CD14-positive monocyte (primary cell): Measurements from ENCODE around the gene RANBP6. TPM values are rescaled to one million over a fixed set of nuclear protein-coding genes. Genes with fewer than 3 reads are reported as not detected.

Experiments used
- DNase-seq, 3 donors: peaks; one replicate each; pipeline ENCODE4 v3.0.0-alpha.2; 2011 to 2022
- H2AFZ ChIP-seq: 2 replicates; pipeline ENCODE4 v1.6.0; 2012; ENCODE audit warnings: mild to moderate bottlenecking, low read depth, low read length, inconsistent platforms; ENCODE audit not compliant: insufficient read depth, poor library complexity, severe bottlenecking
- H3K27ac ChIP-seq, 2 donors: 1 replicate in 1 of 2; 2 replicates in 1 of 2; pipeline ENCODE4 v1.5.1; 2012 to 2013; ENCODE audit warnings: low read length in 2 of 2, control low read depth in 1 of 2, inconsistent platforms in 1 of 2, low read depth in 1 of 2, mild to moderate bottlenecking in 1 of 2
- H3K27me3 ChIP-seq, 2 donors: one replicate each; pipeline versions ENCODE4 v1.6.0 to v1.6.1; 2011 to 2013; ENCODE audit warnings: low read length in 2 of 2; ENCODE audit not compliant: control insufficient read depth in 2 of 2, insufficient read depth in 2 of 2
- H3K36me3 ChIP-seq, 2 donors: replicated peaks in 1 of 2; 1 replicate in 1 of 2; 2 replicates in 1 of 2; pipeline versions ENCODE4 v1.5.1 to v1.6.1; 2012 to 2013; ENCODE audit warnings: low read length in 2 of 2, control low read depth in 1 of 2, inconsistent platforms in 1 of 2, mild to moderate bottlenecking in 1 of 2; ENCODE audit not compliant: insufficient read depth in 2 of 2, control insufficient read depth in 1 of 2
- H3K4me1 ChIP-seq, 2 donors: 1 replicate in 1 of 2; 2 replicates in 1 of 2; pipeline versions ENCODE4 v1.5.1 to v1.6.1; 2012 to 2013; ENCODE audit warnings: low read length in 2 of 2, control low read depth in 1 of 2, inconsistent platforms in 1 of 2, mild to moderate bottlenecking in 1 of 2, moderate library complexity in 1 of 2; ENCODE audit not compliant: insufficient read depth in 2 of 2, control insufficient read depth in 1 of 2
- H3K4me2 ChIP-seq: replicated peaks from 2 replicates; pipeline ENCODE3; 2012; ENCODE audit warnings: low read length, moderate library complexity, mild to moderate bottlenecking; ENCODE audit not compliant: poor library complexity, severe bottlenecking; ENCODE audit errors: extremely low read depth
- H3K4me3 ChIP-seq, 3 experiments: fragments of 200-600 bp in 1 of 3; sonication (generic) in 1 of 3; replicated peaks in 1 of 3; 1 replicate in 2 of 3; 2 replicates in 1 of 3; pipeline ENCODE4 v1.5.1; 2011 to 2013; ENCODE audit warnings: low read length in 3 of 3, mild to moderate bottlenecking in 3 of 3, control low read depth in 2 of 3, low read depth in 2 of 3, inconsistent platforms in 1 of 3, moderate library complexity in 1 of 3
- H3K79me2 ChIP-seq: 2 replicates; pipeline ENCODE4 v1.6.0; 2012; ENCODE audit warnings: mild to moderate bottlenecking, control low read depth, inconsistent platforms, low read length, moderate library complexity; ENCODE audit not compliant: insufficient read depth
- H3K9ac ChIP-seq: 2 replicates; pipeline ENCODE4 v1.6.0; 2017; ENCODE audit warnings: low read length, mild to moderate bottlenecking; ENCODE audit not compliant: insufficient read depth, poor library complexity, severe bottlenecking
- H3K9me3 ChIP-seq, 2 donors: replicated peaks in 1 of 2; 1 replicate in 1 of 2; 2 replicates in 1 of 2; pipeline versions ENCODE4 v1.5.1 to v1.6.1; 2012 to 2013; ENCODE audit warnings: low read length in 2 of 2, control low read depth in 1 of 2; ENCODE audit not compliant: control insufficient read depth in 1 of 2, insufficient read depth in 1 of 2
- H4K20me1 ChIP-seq: 2 replicates; pipeline ENCODE4 v1.6.0; 2012; ENCODE audit warnings: mild to moderate bottlenecking, low read length, control low read depth, moderate library complexity; ENCODE audit not compliant: insufficient read depth
- H3K27ac Mint-ChIP-seq, 7 donors: one replicate each; pipeline ENCODE4 v1.8.0; 2020; ENCODE audit warnings: mild to moderate bottlenecking in 7 of 7, mixed read lengths in 7 of 7, moderate library complexity in 6 of 7, inconsistent platforms in 2 of 7
- H3K27me3 Mint-ChIP-seq, 3 donors: one replicate each; pipeline ENCODE4 v1.8.0; 2021 to 2022; ENCODE audit warnings: low read depth in 3 of 3, mild to moderate bottlenecking in 3 of 3, mixed read lengths in 3 of 3, moderate library complexity in 3 of 3, inconsistent platforms in 1 of 3
- H3K36me3 Mint-ChIP-seq, 2 donors: one replicate each; pipeline ENCODE4 v1.8.0; 2020; ENCODE audit warnings: mixed read lengths in 2 of 2, inconsistent platforms in 1 of 2, mild to moderate bottlenecking in 1 of 2
- H3K4me1 Mint-ChIP-seq: one replicate; pipeline ENCODE4 v1.8.0; 2020; ENCODE audit warnings: mild to moderate bottlenecking, mixed read lengths
- H3K4me3 Mint-ChIP-seq, 2 donors: one replicate each; pipeline ENCODE4 v1.8.0; 2020; ENCODE audit warnings: mild to moderate bottlenecking in 2 of 2, mixed read lengths in 2 of 2, moderate library complexity in 1 of 2
- H3K9me3 Mint-ChIP-seq, 7 donors: one replicate each; pipeline ENCODE4 v1.8.0; 2020 to 2022; ENCODE audit warnings: mixed read lengths in 7 of 7, mild to moderate bottlenecking in 6 of 7, moderate library complexity in 6 of 7, inconsistent platforms in 2 of 7
- CTCF ChIP-seq: fragments of 200-600 bp; IDR thresholded peaks from one replicate; pipeline ENCODE4 v1.8.0; 2022; ENCODE audit warnings: antibody characterized with exemption, mild to moderate bottlenecking
- WGBS: methylation state at CpG from one replicate; pipeline ENCODE4 v1.1.5; 2013; ENCODE audit warnings: missing lambda C conversion rate; ENCODE audit not compliant: insufficient coverage; 5-methylcytosine and 5-hydroxymethylcytosine counted together
- intact Hi-C, 2 donors: fragments of 100-400 bp; cut with micrococcal nuclease; formaldehyde crosslinking; loops; one replicate each; pipeline versions ENCODE4 v1.15.0 to v1.15.1; 2023
- polyA plus RNA-seq, 3 donors: library from polyadenylated mRNA; depleted of rRNA in 1 of 3; unstranded in 2 of 3; stranded (reverse) in 1 of 3; fragments of 300-500 nt in 2 of 3; fragments of >200 nt in 1 of 3; fragmentation: Illumina TruSeq in 2 of 3; gene quantifications; 1 replicate in 2 of 3; 2 replicates in 1 of 3; pipeline ENCODE4 v1.2.3, GENCODE V29; 2012 to 2021

The RANBP6 gene
- polyA plus RNA-seq, 3 donors: 6.1 to 16.0 (median 15.7) TPM

- H3K36me3 Mint-ChIP-seq: no peaks in the 10 kb centered on the region
Measured at GRCh38 chr9:6045364-6045763, 29.9 kb upstream of the RANBP6 start.

GRCh38 chr9:6040077-6040476 lies 24.7 kb upstream of the RANBP6 start:
- Histone ChIP-seq H3K4me1 (no peaks in the 10 kb centered on the region), H2AFZ (no peak overlapping the region), H3K79me2 (no peaks in the 10 kb centered on the region), H3K4me3 (no peak overlapping the region), H3K27ac (no peak overlapping the region), H3K27me3 (no peaks in the 10 kb centered on the region), H4K20me1 (no peaks in the 10 kb centered on the region), H3K36me3 (no peaks in the 10 kb centered on the region), H3K9me3 (peaks cover 4 to 7% of the 10 kb centered on the region in 2 donors), H3K9ac (no peak overlapping the region), H3K4me2 (no peak overlapping the region)
- Mint-ChIP-seq H3K4me1 (no peaks in the 10 kb centered on the region), H3K27ac (no peak overlapping the region), H3K4me3 (no peak overlapping the region), H3K27me3 (peaks cover under 1 to 7% (median 3%) of the 10 kb centered on the region in 3 donors), H3K36me3 (no peaks in the 10 kb centered on the region), H3K9me3 (peaks cover 4 to 14% (median 9%) of the 10 kb centered on the region in 7 donors)
- intact Hi-C loops: no loop called here
- WGBS: no CpG with 5 or more reads among the region's 3 CpGs
- no peak for TF ChIP-seq CTCF
- no peak for DNase-seq

More at GRCh38 chr9:6045364-6045763, 29.9 kb upstream of the RANBP6 start:
- Mint-ChIP-seq H3K27me3 (peaks cover 0 to 7% (median 4%) of the 10 kb centered on the region in 3 donors), H3K27ac (no peak overlapping the region), H3K4me3 (no peak overlapping the region), H3K4me1 (peaks cover 4% of the 10 kb centered on the region), H3K9me3 (peaks cover 4 to 14% (median 8%) of the 10 kb centered on the region in 7 donors)
- Histone ChIP-seq H2AFZ (no peak overlapping the region), H4K20me1 (no peaks in the 10 kb centered on the region), H3K4me2 (no peak overlapping the region), H3K27ac (no peak overlapping the region), H3K27me3 (no peaks in the 10 kb centered on the region), H3K9me3 (peaks cover 4 to 7% of the 10 kb centered on the region in 2 donors), H3K9ac (no peak overlapping the region), H3K4me1 (no peaks in the 10 kb centered on the region), H3K36me3 (no peaks in the 10 kb centered on the region), H3K4me3 (no peak overlapping the region), H3K79me2 (no peaks in the 10 kb centered on the region)
- no peak for DNase-seq
- 93% methylated on average over 4 of the region's 4 CpGs for WGBS
- intact Hi-C loops: no loop called here
- no peak for TF ChIP-seq CTCF
